SHP77 (cell line): ENCODE measurements around the gene BMP10.

Source experiments
- DNase-seq, 2 experiments: peaks; one replicate each; lab custom pipeline; 2025; lab: John Stamatoyannopoulos, UW

Gene BMP10

GRCh38 chr2:68889500-68889899 lies 18.3 kb upstream of the BMP10 start:
- DNase-seq, result no peak

GRCh38 chr2:68889021-68889420 lies 17.8 kb upstream of the BMP10 start:
- DNase-seq, result no peak

GRCh38 chr2:68888038-68888704 lies 17.0 kb upstream of the BMP10 start:
- no peak for DNase-seq

- no peak for DNase-seq
Measured at GRCh38 chr2:68885811-68886075, 14.5 kb upstream of the BMP10 start.

- DNase-seq, result no peak
Measured at GRCh38 chr2:68885074-68885810, 14.0 kb upstream of the BMP10 start.

GRCh38 chr2:68880213-68880612 lies 9.0 kb upstream of the BMP10 start:
- no peak for DNase-seq

- no peak for DNase-seq
Measured at GRCh38 chr2:68879296-68879695, 8.1 kb upstream of the BMP10 start.

GRCh38 chr2:68878753-68879152 lies 7.6 kb upstream of the BMP10 start:
- no peak for DNase-seq

GRCh38 chr2:68878071-68878711 lies 7.0 kb upstream of the BMP10 start:
- no peak for DNase-seq

- DNase-seq, result no peak
Measured at GRCh38 chr2:68877079-68877772, 6.0 kb upstream of the BMP10 start.

GRCh38 chr2:68870215-68870614 lies 982 bp downstream of the BMP10 start:
- no peak for DNase-seq

GRCh38 chr2:68865108-68865507 lies 6.1 kb downstream of the BMP10 start:
- DNase-seq, result no peak

GRCh38 chr2:68863996-68864395 lies 7.2 kb downstream of the BMP10 start:
- no peak for DNase-seq

- no peak for DNase-seq
Measured at GRCh38 chr2:68862889-68863288, 8.3 kb downstream of the BMP10 start.

- DNase-seq, result no peak
Measured at GRCh38 chr2:68861330-68861729, 9.9 kb downstream of the BMP10 start.

GRCh38 chr2:68860111-68860510 lies 11.1 kb downstream of the BMP10 start:
- DNase-seq, result no peak

GRCh38 chr2:68857855-68858456 lies 13.2 kb downstream of the BMP10 start:
- DNase-seq, result no peak

- DNase-seq, result no peak
Measured at GRCh38 chr2:68857202-68857845, 13.9 kb downstream of the BMP10 start.

GRCh38 chr2:68855550-68855949 lies 15.6 kb downstream of the BMP10 start:
- no peak for DNase-seq

GRCh38 chr2:68854476-68854875 lies 16.7 kb downstream of the BMP10 start:
- no peak for DNase-seq

- DNase-seq, result no peak
Measured at GRCh38 chr2:68853915-68854314, 17.3 kb downstream of the BMP10 start.

GRCh38 chr2:68853035-68853434 lies 18.2 kb downstream of the BMP10 start:
- DNase-seq, result no peak
